GM12874 (cell line): ENCODE measurements around the gene DARS1.

Source experiments
- CTCF ChIP-seq: IDR thresholded peaks from 2 replicates; pipeline ENCODE4 v1.5.1; 2011; ENCODE audit warnings: low read depth, mild to moderate bottlenecking, control low read depth, low read length, moderate library complexity; ENCODE audit not compliant: insufficient read depth

The DARS1 gene

GRCh38 chr2:135985826-135986393, 484 bp upstream of the DARS1 start:
- TF ChIP-seq CTCF = no peak

- TF ChIP-seq CTCF = no peak
Measured at GRCh38 chr2:135984199-135985017, 1.0 kb downstream of the DARS1 start.

GRCh38 chr2:135980434-135981079, 4.9 kb downstream of the DARS1 start:
- no peak for TF ChIP-seq CTCF

- TF ChIP-seq CTCF = no peak
Measured at GRCh38 chr2:135975702-135976101, 9.7 kb downstream of the DARS1 start.

GRCh38 chr2:135974036-135974435, 11.4 kb downstream of the DARS1 start:
- TF ChIP-seq CTCF = no peak

GRCh38 chr2:135969655-135970387, 15.6 kb downstream of the DARS1 start:
- TF ChIP-seq CTCF = no peak

GRCh38 chr2:135965756-135966155, 19.7 kb downstream of the DARS1 start:
- no peak for TF ChIP-seq CTCF
